NT2/D1 (cell line): Measurements from ENCODE around the gene CEBPE.

Experiments
- DNase-seq: peaks from one replicate; pipeline ENCODE4 v3.0.0-alpha.2; 2011; ENCODE audit warnings: low read depth, low spot score
- H3K27me3 ChIP-seq: 2 replicates; pipeline ENCODE4 v1.6.0; 2011; ENCODE audit warnings: mild to moderate bottlenecking; ENCODE audit not compliant: insufficient read length, insufficient read depth
- H3K36me3 ChIP-seq: 2 replicates; pipeline ENCODE4 v1.6.1; 2011; ENCODE audit warnings: mild to moderate bottlenecking, low read length, mixed read lengths; ENCODE audit not compliant: insufficient read depth, insufficient read length
- H3K4me1 ChIP-seq: 2 replicates; pipeline ENCODE4 v1.5.1; 2011; ENCODE audit not compliant: insufficient read depth, insufficient read length
- H3K4me3 ChIP-seq: 2 replicates; pipeline ENCODE4 v1.5.1; 2011; ENCODE audit warnings: low read depth; ENCODE audit not compliant: insufficient read length
- H3K9ac ChIP-seq: 2 replicates; pipeline ENCODE4 v1.6.0; 2011; ENCODE audit warnings: low read depth; ENCODE audit not compliant: insufficient read length
- H3K9me3 ChIP-seq: 2 replicates; pipeline ENCODE4 v1.5.1; 2011; ENCODE audit warnings: mild to moderate bottlenecking, low read length; ENCODE audit not compliant: insufficient read depth
- SUZ12 ChIP-seq: IDR thresholded peaks from 2 replicates; pipeline ENCODE4 v1.6.1; 2011; ENCODE audit not compliant: insufficient read length, insufficient read depth; ENCODE audit errors: extremely low read depth
- YY1 ChIP-seq: IDR thresholded peaks from 2 replicates; pipeline ENCODE4 v1.6.1; 2011; ENCODE audit not compliant: insufficient read length, insufficient read depth
- ZNF274 ChIP-seq: IDR thresholded peaks from 2 replicates; pipeline ENCODE4 v1.6.1; 2011; ENCODE audit warnings: mild to moderate bottlenecking, low read depth, low read length

The CEBPE gene

GRCh38 chr14:23118506-23119362, at the start of gene CEBPE:
CEBPE (minus strand) TSS chr14:23119255; CDS start chr14:23119091, 164 bp downstream.
- no peaks in the 10 kb centered on the region for H3K27me3 ChIP-seq
- no peak for TF ChIP-seq YY1
- no peak within 1 kb of the TSS for H3K4me3 ChIP-seq
- H3K9me3 ChIP-seq = no peaks in the 10 kb centered on the region
- H3K36me3 ChIP-seq = no peaks in the 10 kb centered on the region
- no peak within 1 kb of the TSS for H3K9ac ChIP-seq
- no peak for DNase-seq
- H3K4me1 ChIP-seq = peaks cover 20% of the 10 kb centered on the region

- TF ChIP-seq SUZ12 (no peak), YY1 (no peak), ZNF274 (no peak)
- Histone ChIP-seq H3K9me3 (no peaks in the 10 kb centered on the region), H3K9ac (no peak overlapping the region), H3K4me3 (no peak overlapping the region), H3K36me3 (no peaks in the 10 kb centered on the region), H3K4me1 (peaks cover 8% of the 10 kb centered on the region), H3K27me3 (no peaks in the 10 kb centered on the region)
- DNase-seq = no peak
Observed at GRCh38 chr14:23168246-23168645, 49.2 kb upstream of the CEBPE start.

GRCh38 chr14:23167116-23167847, 48.2 kb upstream of the CEBPE start:
- no peak overlapping the region for H3K4me3 ChIP-seq
- no peak for DNase-seq
- H3K36me3 ChIP-seq = no peaks in the 10 kb centered on the region
- H3K9me3 ChIP-seq = no peaks in the 10 kb centered on the region
- no peak overlapping the region for H3K9ac ChIP-seq
- no peaks in the 10 kb centered on the region for H3K27me3 ChIP-seq
- TF ChIP-seq SUZ12 (no peak), ZNF274 (no peak), YY1 (no peak)
- H3K4me1 ChIP-seq = peaks cover 8% of the 10 kb centered on the region

- H3K9me3 ChIP-seq = no peaks in the 10 kb centered on the region
- peaks cover 5% of the 10 kb centered on the region for H3K4me1 ChIP-seq
- H3K27me3 ChIP-seq = no peaks in the 10 kb centered on the region
- no peak overlapping the region for H3K9ac ChIP-seq
- no peak for DNase-seq
- H3K4me3 ChIP-seq = no peak overlapping the region
- H3K36me3 ChIP-seq = no peaks in the 10 kb centered on the region
- TF ChIP-seq SUZ12 (no peak), YY1 (no peak), ZNF274 (no peak)
Observed at GRCh38 chr14:23164949-23165348, 45.9 kb upstream of the CEBPE start.

GRCh38 chr14:23164250-23164649, 45.2 kb upstream of the CEBPE start:
- no peak for DNase-seq
- H3K9me3 ChIP-seq = no peaks in the 10 kb centered on the region
- no peaks in the 10 kb centered on the region for H3K27me3 ChIP-seq
- H3K36me3 ChIP-seq = no peaks in the 10 kb centered on the region
- H3K4me1 ChIP-seq = peaks cover 5% of the 10 kb centered on the region
- no peak overlapping the region for H3K9ac ChIP-seq
- TF ChIP-seq SUZ12 (no peak), ZNF274 (no peak), YY1 (no peak)
- no peak overlapping the region for H3K4me3 ChIP-seq

GRCh38 chr14:23163830-23164229, 44.8 kb upstream of the CEBPE start:
- H3K9me3 ChIP-seq = no peaks in the 10 kb centered on the region
- H3K36me3 ChIP-seq = no peaks in the 10 kb centered on the region
- H3K9ac ChIP-seq = no peak overlapping the region
- H3K27me3 ChIP-seq = no peaks in the 10 kb centered on the region
- H3K4me3 ChIP-seq = no peak overlapping the region
- DNase-seq = no peak
- no peak for TF ChIP-seq ZNF274
- H3K4me1 ChIP-seq = peaks cover 5% of the 10 kb centered on the region

- TF ChIP-seq SUZ12 (no peak), YY1 (no peak), ZNF274 (no peak)
- H3K9ac ChIP-seq = no peak overlapping the region
- H3K4me1 ChIP-seq = peaks cover 5% of the 10 kb centered on the region
- H3K27me3 ChIP-seq = no peaks in the 10 kb centered on the region
- no peak for DNase-seq
- H3K9me3 ChIP-seq = no peaks in the 10 kb centered on the region
- no peaks in the 10 kb centered on the region for H3K36me3 ChIP-seq
- no peak overlapping the region for H3K4me3 ChIP-seq
Observed at GRCh38 chr14:23162800-23163199, 43.7 kb upstream of the CEBPE start.
